ENCODE measurements around the gene SRD5A1. TPM values are rescaled to one million over a fixed set of nuclear protein-coding genes. Genes with fewer than 3 reads are reported as not detected.

Gene SRD5A1
- total and polyA plus RNA-seq, 11 donors: 0.80 to 6.7 (median 3.8) TPM

DNA sequence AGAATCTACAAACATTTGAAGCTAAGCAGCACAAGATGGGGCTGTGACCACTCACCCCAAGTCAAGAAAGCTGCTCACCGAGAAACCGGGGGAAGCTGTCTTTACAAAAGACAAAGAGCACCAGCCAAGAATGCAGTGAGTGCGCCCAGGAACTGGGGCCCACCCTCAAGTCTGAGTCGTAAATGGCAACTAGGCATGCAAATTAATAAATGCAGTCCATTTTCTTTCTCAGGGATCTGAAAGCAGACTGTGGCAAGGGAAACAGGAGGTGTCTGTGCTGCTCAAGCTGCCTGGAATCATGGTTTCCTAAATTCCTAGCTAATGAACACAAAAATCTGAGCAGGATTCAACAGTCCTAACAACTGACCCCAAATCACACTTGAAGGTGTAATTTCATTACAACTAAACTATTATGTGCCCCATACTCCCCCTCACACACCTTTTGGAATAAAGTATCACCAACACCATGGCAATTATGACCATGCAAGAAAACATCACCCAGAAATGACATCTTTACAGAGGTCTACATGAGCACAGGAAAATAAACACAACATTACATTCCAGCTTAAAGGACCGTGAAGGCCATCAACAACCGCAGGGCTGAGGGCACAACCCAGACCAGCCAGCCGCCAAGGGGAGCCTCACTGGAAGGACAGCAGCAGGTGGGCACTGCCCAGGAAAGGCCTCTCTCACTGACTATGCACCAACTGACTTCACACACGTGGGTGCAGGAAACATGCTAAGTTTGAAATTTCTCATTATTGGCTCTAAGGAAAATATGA, 18.0 kb upstream of the SRD5A1 start:
- no peaks in the 10 kb centered on the region for H3K27me3 ChIP-seq
- whole genome bisulfite sequencing, 4 donors: 80 to 89% (median 87%) methylated on average over 8 of the region's 8 CpGs
- ATAC-seq: no peak
- DNase-seq: no peak
- H3K9me3 ChIP-seq: no peaks in the 10 kb centered on the region
- H3K4me3 ChIP-seq: no peak overlapping the region
- TF ChIP-seq, protein P1, sequence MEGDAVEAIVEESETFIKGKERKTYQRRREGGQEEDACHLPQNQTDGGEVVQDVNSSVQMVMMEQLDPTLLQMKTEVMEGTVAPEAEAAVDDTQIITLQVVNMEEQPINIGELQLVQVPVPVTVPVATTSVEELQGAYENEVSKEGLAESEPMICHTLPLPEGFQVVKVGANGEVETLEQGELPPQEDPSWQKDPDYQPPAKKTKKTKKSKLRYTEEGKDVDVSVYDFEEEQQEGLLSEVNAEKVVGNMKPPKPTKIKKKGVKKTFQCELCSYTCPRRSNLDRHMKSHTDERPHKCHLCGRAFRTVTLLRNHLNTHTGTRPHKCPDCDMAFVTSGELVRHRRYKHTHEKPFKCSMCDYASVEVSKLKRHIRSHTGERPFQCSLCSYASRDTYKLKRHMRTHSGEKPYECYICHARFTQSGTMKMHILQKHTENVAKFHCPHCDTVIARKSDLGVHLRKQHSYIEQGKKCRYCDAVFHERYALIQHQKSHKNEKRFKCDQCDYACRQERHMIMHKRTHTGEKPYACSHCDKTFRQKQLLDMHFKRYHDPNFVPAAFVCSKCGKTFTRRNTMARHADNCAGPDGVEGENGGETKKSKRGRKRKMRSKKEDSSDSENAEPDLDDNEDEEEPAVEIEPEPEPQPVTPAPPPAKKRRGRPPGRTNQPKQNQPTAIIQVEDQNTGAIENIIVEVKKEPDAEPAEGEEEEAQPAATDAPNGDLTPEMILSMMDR (IDR thresholded peaks at IDR 0.05): no peak
- TF ChIP-seq POLR2A (IDR thresholded peaks at IDR 0.05): no peak
- H3K27ac ChIP-seq: no peak overlapping the region
- no peaks in the 10 kb centered on the region for H3K4me1 ChIP-seq
- H3K36me3 ChIP-seq: peaks cover 2 to 100% (median 95%) of the 10 kb centered on the region in 9 donors
- intact Hi-C loops (cut with DNase I): loop anchor here in 1 of 10 donors (5.0 kb wide), 1 partner anchor 132 kb away; no protein-coding TSS in a partner anchor

DNA sequence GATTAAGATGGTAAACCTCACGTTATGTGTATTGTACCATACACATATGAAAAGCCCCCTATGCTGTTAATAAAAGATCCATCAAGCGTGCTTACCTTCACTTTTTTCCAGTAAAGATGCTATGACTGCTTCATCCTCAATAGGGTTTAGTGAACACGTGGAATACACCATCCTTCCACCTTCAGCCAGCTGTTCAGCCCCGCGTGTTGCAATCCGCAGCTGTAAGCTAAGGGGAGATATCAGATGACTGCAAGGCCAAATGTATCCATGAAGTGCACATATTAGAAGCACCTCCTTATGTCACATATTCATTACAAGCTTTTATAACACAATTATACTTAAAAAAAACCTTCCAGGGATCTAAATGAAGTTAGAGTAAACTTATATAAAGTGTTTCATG, 16.6 kb upstream of the SRD5A1 start:
- DNase-seq (no peak), ATAC-seq (no peak)
- Histone ChIP-seq H3K27ac (no peak overlapping the region), H3K27me3 (no peaks in the 10 kb centered on the region), H3K4me1 (no peaks in the 10 kb centered on the region), H3K4me3 (no peak overlapping the region), H3K36me3 (peaks cover 5 to 100% (median 95%) of the 10 kb centered on the region in 9 donors), H3K9me3 (no peaks in the 10 kb centered on the region)
- 85 to 92% (median 90%) methylated on average over 6 of the region's 6 CpGs for WGBS, 4 donors
- intact Hi-C loops (cut with DNase I): loop anchor here in 1 of 10 donors (5.0 kb wide), 1 partner anchor 131 kb away; no protein-coding TSS in a partner anchor
- no peak for TF ChIP-seq POLR2A (IDR thresholded peaks at IDR 0.05)
- TF ChIP-seq, protein P1 (IDR thresholded peaks at IDR 0.05): no peak

GRCh38 chr5:6623228-6623627, 10.0 kb upstream of the SRD5A1 start:
- H3K4me1 ChIP-seq: peaks cover 0 to 3% (median 0%) of the 10 kb centered on the region in 12 donors
- WGBS, 4 donors: 68 to 83% (median 74%) methylated on average over 4 of the region's 4 CpGs
- DNase-seq: no peak
- H3K36me3 ChIP-seq: peaks cover 4 to 99% (median 88%) of the 10 kb centered on the region in 9 donors
- peaks cover 0 to 19% (median 6%) of the 10 kb centered on the region in 12 donors for H3K9me3 ChIP-seq
- H3K27ac ChIP-seq: no peak overlapping the region
- intact Hi-C loops (cut with DNase I): no loop called here
- ATAC-seq: no peak
- no peaks in the 10 kb centered on the region for H3K27me3 ChIP-seq
- H3K4me3 ChIP-seq: no peak overlapping the region
- TF ChIP-seq POLR2A (IDR thresholded peaks at IDR 0.05): no peak
- TF ChIP-seq, protein P1 (IDR thresholded peaks at IDR 0.05): no peak

- no peak for ATAC-seq
- no peak for TF ChIP-seq POLR2A (IDR thresholded peaks at IDR 0.05)
- TF ChIP-seq, protein P1 (IDR thresholded peaks at IDR 0.05): no peak
- H3K36me3 ChIP-seq: peaks cover 4 to 99% (median 88%) of the 10 kb centered on the region in 9 donors
Measured at GRCh38 chr5:6623941-6624340, 9.3 kb upstream of the SRD5A1 start.

More at GRCh38 chr5:6623941-6624340, 9.3 kb upstream of the SRD5A1 start:
- WGBS, 4 donors: 76 to 98% (median 91%) methylated on average over 3 of the region's 3 CpGs
- DNase-seq: no peak
- H3K4me1 ChIP-seq: peaks cover 0 to 3% (median 0%) of the 10 kb centered on the region in 12 donors
- H3K27ac ChIP-seq: no peak overlapping the region
- no peak overlapping the region for H3K4me3 ChIP-seq
- peaks cover 0 to 19% (median 6%) of the 10 kb centered on the region in 12 donors for H3K9me3 ChIP-seq
- intact Hi-C loops (cut with DNase I): no loop called here
- H3K27me3 ChIP-seq: no peaks in the 10 kb centered on the region
